Nucleus accumbens (tissue), 56 donors: Measurements from ENCODE around the gene CDCA7.
"Not testable (repeated sequence)": the region's sequence is repeated elsewhere in the genome, so short reads cannot be mapped to it uniquely, and the experiment has no call there.

Experiments used
- DNase-seq, 56 donors: peaks; one replicate each; lab custom pipeline; 2025; lab: John Stamatoyannopoulos, UW

Gene CDCA7

GRCh38 chr2:173354582-173355131, at the start of gene CDCA7:
Gene CDCA7 (plus strand): TSS chr2:173354872. CDS start chr2:173354964, 92 bp downstream.
- peak in 26 of 56 donors; percentile 0 to 55 (median 10) for DNase-seq

DNA sequence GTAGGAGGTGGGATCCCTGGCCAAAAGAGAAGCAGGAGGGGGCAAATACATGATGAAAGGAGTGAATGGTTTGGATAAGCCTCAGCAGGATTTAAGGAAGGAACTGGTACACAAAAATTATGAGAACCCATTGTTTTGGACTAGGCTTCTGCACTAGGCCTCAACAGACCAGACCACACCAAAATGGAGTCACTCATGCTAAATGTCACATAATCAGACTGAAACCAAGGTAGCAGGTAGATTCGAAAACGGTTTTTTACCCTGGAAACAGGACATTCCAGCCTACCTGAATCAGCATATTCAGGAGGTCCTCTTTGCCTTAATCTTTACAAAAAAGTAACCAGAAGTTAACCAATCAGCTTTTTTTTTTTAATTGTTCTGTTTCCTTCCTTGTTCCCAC, 49.4 kb upstream of the CDCA7 start:
- DNase-seq = no peak

DNA sequence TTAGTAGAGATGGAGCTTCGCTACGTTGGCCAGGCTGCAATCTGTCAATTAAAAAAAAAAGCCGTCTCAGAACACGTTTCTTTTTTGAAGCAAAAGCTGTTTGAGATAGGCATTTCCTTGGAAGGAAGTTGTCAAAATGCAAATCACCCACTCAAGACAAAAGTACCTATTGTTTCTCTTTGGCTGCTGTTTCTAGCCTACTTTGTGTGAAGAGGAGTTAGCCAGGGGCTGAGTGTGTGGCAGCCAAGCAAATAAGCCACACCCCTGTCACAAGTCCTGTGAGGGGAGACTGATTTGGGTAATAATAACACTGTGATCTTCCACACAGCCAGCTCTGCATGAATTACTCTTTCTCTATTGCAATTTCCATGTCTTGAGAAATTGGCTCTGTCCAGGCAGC, 47.4 kb upstream of the CDCA7 start:
- DNase-seq = peak in 9 of 56 donors; percentile 2 to 8 (median 4)

- DNase-seq = not testable (repeated sequence)
These were observed 45.3 kb upstream of the CDCA7 start for GRCh38 chr2:173309370-173309769.

- DNase-seq = no peak
These were observed 42.6 kb upstream of the CDCA7 start for GRCh38 chr2:173311844-173312606.

DNA sequence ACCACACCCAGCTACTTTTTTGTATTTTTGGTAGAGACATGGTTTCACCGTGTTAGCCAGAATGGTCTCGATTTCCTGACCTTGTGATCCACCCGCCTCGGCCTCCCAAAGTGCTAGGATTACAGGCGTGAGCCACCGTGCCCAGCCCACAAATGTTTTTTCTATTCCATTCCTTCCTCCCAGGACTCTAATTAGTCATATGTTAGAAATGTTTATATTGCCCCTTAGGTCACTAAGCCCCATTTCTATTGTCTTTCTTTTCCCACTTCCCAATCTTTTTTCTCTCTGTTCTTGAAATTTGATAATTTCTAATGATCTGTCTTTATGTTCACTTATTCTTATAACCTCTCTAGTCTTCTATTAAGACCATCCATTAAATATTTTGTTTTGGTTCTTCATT, 31.3 kb upstream of the CDCA7 start:
- DNase-seq = no peak

DNA sequence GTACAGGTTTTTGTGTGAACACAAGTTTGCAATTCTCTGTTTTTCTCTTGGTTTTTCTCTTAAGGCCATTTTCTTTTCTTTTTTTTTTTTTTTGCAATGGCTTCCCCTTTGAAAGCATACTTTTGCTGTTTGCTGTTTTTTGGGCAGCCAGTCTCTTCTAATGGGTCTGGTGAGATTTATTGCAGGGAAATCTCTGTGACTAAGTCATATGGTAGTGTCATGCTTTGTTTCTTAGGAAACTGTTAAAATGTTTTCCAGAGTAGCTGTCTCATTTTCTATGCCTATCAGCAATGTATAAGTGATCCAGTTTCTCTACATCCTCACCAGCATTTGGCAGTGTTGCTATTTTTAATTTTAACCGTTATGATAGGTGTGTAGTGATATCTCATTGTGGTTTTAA, 27.9 kb upstream of the CDCA7 start:
- DNase-seq = no peak

- no peak for DNase-seq
These were observed 27.3 kb upstream of the CDCA7 start for GRCh38 chr2:173327421-173327820.

DNA sequence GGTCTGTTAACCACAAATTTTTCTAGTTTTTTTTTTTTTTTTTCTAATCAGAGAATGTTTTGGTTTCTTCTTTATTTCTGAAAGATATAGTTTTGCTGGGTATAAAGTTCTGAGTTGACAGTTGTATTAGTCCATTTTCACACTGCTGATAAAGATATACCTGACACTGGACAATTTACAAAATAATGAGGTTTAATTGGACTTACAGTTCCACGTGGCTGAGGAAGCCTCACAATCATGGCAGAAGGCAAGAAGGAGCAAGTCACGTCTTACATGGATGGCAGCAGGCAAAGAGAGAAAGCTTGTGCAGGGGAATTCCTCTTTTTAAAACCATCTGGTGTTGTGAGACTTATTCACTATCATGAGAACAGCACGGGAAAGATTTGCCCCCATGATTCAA, 21.7 kb upstream of the CDCA7 start:
- not testable (repeated sequence) for DNase-seq

- DNase-seq = no peak
These were observed 14.9 kb upstream of the CDCA7 start for GRCh38 chr2:173339807-173340206.

GRCh38 chr2:173343921-173344320, 10.8 kb upstream of the CDCA7 start:
- DNase-seq = no peak

DNA sequence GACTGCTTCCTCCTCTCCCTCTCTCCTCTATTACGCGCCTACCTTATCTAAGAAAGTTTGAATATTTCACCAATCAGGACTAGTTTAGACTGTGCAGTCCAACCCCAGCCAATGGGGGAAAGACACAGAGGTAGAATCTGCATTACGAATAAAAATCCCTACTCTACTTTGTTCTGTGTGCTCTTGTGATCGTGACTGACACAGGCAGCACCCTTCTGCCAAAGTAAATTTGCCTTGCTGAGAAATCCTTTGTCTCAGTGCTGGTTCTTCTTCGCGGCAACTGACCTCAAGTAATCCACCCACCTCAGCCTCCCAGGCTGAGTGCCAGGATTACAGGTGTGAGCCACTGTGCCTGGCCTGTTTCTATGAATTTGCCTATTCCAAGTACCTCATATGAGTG, 8.6 kb upstream of the CDCA7 start:
- no peak for DNase-seq

DNA sequence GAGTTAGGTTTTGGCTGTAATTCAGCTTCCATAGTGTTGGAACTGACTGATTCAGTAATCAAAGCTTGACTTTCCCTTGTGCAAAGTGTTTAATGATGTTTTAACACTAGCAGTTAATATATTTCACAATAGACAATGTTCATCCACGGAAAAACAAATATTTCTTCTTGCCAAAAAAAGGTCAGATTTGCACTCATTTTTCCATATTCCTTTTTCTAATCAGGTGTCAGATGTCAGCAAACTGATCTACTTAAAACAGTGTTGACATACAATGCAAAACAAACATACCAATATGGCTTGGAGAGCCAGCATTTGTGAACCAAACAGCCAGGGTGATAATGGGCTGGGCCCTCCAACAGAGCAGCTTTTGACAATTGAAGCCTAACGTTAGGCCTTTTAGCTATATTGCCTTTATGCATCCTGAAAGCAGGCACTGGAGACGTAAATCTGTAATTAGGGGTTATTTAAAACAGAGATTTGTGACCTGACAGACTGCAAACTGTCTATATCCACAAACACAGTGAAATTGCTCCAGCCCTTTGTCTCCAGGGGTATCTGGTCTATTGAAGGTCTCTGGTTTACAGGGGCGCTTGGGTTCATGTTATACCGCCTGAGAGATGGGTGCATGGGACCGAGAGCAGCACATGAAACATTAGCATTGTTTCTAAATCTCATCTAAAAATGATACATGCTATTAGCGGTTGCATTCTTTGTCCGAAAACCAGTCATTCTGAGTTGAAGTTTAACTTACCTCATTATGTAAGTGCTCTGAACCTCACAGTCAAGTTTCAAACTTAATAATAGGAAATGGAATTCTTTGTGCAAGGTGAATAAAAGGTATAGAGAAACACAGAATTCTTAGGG, 7.1 kb upstream of the CDCA7 start:
- DNase-seq = no peak

- no peak for DNase-seq
These were observed 5.4 kb upstream of the CDCA7 start for GRCh38 chr2:173349287-173349686.

DNA sequence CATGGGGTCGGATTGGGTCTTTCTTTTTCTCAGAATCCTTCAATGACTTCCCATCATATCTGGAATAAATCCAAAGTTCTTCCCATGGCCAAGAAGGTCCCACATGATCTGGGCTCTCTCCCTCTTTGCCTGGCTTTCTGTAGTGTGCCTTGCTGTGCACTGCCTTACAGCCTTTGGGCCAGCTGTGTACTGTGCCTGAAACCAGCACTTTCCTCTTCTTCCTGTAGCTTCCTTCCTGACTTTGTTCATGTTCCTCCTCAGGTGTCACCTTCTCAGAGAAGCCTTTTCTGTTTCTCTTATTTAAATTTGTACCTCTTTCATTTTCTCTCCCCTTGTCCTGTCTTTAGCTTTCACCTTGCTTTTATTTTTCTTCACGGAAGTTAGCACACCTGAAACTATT, 4.3 kb upstream of the CDCA7 start:
- no peak for DNase-seq

- no peak for DNase-seq
These were observed 2.8 kb upstream of the CDCA7 start for GRCh38 chr2:173351879-173352278.

- no peak for DNase-seq
These were observed 1.1 kb upstream of the CDCA7 start for GRCh38 chr2:173353556-173353955.

GRCh38 chr2:173354073-173354581, 545 bp upstream of the CDCA7 start:
- DNase-seq = no peak

- DNase-seq = peak in 4 of 56 donors; percentile 6 to 17 (median 11)
These were observed 627 bp downstream of the CDCA7 start for GRCh38 chr2:173355132-173355865.

GRCh38 chr2:173355866-173356508, 1.3 kb downstream of the CDCA7 start:
- DNase-seq = no peak
